Measurements from ENCODE around the gene TSPAN18.
A peak's percentile ranks its signal among the peaks of the same experiment; 100 is the strongest.

Gene TSPAN18

DNA sequence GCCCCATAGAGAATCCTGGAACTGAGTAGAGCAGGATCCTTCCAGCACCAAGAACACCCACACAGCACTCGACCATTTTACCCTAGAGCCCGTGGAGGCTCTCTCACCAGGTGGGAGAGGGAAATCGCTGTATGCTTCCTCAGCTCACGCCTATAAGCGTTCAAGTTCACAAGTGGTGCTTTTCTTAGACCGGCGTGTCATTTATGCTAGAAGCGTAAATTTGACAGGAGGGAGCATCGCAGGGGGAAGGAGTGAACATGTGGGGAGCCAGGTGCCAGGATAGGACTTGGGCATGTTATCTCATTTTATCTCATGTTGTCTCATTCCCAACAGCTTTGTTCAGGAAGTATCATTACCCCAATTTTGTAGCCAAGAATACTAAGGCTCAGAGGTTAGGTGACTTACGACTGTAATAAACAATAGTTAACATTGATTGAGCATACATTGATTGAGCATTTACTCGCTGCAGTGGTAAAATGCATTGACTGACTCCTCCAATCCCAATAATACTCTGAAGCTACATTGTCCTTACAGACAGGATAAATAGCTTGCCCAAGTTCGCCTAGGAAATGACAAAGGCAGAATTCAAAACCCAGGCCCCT is 243.0 kb downstream of the TSPAN18 start:
- no peak for DNase-seq

DNA sequence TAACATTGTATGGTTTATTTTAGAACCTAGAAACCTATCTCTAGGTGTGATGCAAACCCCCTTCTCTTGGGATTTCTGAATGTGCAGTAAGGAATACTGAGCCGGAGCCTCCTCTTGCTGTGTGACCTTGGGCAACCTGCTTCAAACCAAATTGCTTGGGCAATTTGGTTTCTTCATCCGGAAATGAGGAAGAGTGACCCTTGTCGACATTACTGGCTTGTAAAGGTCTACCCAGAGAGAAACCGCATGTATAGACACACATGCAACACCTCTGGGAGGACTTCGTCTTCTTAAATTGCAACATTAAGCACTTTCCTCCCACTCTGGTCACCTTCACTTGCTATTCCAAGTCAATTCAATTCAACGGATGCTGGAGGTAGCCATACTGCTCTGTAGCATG is 243.5 kb downstream of the TSPAN18 start:
- no peak for DNase-seq

DNA sequence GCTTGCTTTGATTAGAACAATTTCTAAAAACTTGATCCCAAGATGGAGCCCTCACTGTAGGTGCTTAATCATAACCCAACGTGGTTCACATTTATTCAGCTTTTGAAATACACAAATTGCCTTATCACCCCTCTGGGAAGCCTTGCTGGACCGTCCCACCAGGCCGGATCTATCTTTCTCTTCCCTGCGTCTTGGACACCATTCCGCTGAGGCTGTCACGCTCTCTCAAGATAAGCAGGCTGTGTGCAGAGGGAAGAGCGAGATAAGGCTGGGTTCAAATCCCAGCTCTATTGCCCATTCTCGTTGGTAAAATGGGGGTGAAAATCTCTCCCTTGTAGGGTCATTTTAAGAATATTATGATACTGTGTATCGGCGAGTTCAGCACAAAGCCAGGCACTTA is 244.4 kb downstream of the TSPAN18 start:
- DNase-seq, result no peak

DNA sequence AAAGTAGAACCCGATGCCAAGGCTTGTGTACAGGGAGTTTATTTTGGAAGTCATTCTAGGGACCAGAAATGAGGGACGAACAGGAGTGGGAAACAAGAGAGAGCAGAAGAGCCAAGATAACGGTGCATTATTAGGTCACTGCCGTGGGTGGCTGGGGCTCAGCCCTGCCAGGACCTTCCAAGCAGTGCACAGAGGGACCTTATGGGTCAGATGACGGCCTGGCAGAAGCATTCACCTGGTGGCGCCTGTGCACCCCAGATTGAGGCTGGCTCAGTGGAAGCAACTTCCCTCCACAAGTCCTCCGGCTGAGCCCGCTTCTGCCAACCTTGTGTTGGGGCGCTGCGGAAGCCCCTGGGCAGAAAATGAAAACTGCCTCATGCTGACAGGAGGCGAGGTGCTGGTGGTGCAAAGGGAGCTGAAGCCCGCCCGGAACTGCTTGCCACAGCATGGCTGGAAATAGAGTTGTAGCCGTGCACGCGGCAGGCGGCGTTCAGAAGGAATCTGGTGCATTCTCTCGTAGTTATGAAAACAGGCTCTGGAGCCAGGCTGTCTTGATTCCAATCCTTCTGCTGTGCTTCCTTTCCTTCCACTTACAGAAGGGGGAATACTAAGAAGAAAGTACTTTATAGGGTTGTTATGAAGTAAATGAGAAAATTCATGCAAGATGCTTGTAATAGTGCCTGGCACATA is 246.1 kb downstream of the TSPAN18 start:
- no peak for DNase-seq

DNA sequence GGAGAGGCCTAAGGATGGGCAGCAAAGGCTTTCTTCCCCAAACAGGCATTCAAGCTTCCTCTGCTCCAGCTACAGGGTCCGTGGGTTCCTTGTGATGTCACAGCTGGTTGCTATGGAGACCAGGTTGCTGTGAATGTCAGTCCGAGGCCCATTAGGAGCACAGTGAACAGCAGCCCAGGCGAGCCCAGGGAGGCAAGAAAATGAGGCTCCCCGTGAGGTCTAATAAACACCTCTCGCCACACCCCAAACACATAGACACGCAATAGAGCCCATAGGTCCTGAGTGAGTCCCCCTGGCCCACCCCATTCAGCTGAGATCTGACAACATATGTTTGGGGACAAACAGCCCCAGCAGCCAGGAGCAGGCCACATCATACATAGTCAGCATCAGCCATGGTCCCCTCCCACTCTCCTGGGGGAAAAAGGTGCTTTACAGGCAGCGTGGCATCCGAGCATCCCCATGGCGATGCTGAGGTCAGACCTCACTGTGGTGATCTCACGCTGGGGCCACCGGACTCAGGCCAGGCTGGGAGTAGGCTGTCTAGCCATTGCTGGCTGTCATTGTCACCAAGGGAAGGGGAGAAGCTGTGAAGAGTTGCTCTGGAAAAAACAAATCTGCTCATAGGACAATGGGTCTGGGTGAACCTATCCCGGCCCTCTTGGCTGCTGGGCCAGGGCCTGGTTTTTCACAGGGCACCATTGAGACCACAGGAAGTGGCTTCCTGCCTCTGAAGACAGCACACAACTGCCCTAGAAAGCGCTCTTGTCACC is 247.1 kb downstream of the TSPAN18 start:
- DNase-seq, result no peak

DNA sequence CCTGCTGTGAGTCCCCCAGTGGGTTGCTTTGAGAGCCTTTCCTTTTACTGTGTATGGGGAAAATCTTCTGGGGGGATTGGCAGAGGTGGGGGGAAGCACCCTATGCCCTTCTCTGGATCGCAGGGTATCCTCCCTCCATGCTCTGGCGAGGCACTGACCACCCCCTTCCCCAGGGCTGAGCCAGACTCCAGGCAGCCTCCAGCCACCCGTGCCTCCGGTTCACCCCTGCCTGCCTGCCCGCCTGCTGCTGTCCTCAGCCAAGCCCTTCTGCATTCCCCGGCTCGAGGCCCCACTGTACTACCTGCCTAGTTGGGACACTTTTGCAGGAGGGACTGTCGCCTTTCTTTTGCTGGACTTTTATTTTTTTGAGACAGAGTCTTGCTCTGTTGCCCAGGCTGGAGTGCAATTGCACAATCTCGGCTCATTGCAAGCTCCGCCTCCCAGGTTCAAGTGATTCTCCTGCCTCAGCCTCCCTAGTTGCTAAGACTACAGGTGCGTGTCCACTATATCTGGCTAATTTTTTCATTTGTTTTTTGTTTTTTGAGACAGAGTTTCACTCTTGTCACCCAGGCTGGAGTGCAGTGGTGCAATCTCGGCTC is 247.7 kb downstream of the TSPAN18 start:
- no peak for DNase-seq

DNA sequence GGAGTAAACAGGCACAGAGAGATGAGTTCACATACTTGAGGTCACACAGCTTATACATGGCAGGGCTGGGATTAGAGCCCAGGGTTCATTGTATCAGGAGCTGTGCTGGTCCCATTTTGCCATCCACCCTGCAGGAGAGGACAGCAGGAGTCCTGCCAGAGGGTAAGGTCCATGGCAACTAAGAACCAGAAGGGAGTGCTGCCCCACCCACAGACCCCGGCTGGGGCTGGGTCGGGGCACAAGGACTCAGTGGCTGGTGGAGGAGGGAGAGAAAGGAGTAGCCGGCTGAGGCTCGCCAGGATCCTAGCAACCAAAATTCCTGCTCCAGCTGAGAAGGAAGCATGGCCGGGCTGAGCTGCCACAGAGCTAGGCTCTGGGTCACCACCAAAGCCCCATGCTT is 249.8 kb downstream of the TSPAN18 start:
- no peak for DNase-seq

DNA sequence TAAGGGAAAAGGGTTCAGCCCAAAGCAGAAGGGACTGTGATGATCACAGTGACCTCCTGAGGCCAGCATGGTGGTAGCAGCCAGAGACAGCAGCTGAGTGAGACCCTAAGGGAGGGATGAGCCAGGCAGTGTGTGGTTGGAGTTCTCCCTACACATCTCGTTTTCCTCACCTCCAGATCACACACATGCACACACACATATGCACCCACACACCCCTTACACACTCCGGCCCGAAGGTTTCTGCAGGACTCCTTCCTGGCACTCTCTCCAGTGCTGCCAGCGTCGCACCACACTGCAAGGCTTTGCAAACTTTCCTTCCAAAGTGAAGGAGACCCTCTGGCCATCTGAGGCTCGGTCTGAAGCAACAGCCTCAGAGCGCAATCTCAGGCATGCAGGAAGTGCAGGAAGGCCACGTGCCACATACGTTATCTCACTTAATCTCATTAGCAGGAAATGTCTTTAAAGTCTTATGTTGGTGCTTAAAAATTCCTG is 250.8 kb downstream of the TSPAN18 start:
- DNase-seq, result no peak

DNA sequence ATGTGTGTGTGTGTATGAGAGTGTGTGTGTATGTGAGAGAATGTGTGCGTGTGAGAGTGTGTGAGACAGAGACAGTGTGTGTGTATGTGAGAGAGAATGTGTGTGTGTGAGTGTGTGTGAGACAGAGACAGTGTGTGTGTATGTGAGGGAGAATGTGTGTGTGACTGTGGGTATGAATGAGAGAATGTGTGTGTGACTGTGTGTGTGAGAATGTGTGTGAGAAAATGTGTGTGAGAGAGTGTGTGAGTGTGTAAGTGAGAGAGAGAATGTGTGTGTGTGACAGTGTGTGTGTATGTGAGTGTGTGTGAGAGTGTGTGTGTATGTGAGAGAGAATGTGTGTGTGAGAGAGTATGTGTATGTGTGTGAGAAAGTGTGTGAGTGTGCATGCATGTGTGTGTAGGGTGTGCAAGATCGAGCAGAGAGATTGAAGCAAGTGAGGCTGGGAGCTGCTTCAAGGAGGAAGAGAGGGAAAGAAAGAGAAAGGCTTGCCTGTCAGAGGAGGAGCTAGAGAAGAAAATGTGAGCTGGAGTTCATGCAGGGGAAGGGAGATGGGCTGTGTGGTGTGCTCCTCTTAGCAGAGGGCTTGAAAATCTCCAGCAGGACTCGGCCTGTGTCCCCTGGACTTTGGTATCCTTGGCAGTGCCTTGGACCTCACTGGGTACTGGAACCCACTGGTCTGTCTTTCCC is 251.7 kb downstream of the TSPAN18 start:
- no peak for DNase-seq

DNA sequence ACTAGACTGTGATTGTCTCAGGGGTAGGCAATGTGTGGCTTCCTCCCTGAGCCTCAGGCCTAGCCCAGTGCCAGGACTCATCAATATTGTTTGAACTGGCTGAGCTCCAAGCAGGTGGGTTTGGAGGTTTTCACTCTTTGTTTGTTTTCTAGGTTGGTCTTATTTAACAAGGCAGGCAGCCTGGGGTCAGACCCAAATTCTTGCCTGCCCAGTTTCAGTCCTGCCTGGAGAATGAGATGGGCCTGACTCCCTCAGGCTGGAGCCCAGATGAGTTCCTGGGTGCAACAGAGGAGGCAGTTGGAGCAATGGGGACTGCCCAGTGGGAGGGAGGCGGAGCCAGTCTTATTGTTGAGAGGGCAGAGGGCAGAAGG is 252.2 kb downstream of the TSPAN18 start:
- peak; percentile 97 for DNase-seq

DNA sequence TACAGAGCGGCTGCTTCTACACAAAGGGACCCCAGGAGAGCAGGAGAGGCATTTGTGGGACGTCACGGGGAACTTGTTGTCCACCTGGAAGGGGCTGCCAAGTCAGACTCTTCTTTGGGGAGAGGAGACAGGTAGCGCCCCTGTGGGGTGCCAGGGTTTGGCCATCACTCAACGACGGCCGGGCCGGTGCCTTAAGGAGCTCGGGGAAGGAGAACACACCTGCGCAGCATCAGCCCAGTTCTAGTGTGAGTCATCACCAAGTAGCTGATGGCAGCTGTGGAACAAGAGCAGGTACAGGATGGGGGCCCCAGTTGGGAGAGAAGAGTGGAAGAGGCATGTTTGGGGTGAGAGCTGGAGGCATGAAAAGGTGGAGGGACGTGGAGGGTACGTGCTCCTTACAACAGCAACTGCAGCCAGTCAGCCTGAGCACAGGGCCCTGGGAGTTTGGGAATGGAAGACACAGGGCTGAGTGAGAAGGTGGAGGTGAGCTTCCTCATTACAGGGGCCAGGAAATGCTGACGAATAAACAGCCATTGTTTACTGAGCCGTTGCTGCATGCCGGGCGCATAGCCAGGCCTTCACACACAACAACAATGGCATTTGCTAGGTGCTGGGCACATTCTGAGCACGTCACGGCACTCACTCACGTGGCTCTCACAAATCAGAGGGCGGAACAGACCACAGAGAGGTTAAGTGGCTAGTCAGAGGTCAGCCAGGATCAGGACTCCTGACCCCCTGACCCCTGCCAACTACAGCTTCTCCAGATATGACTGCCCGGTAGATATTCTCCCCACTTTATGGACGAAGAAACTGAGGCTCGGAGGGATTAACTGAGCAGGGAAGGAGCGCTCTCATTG is 253.0 kb downstream of the TSPAN18 start:
- peak; percentile 93 for DNase-seq

DNA sequence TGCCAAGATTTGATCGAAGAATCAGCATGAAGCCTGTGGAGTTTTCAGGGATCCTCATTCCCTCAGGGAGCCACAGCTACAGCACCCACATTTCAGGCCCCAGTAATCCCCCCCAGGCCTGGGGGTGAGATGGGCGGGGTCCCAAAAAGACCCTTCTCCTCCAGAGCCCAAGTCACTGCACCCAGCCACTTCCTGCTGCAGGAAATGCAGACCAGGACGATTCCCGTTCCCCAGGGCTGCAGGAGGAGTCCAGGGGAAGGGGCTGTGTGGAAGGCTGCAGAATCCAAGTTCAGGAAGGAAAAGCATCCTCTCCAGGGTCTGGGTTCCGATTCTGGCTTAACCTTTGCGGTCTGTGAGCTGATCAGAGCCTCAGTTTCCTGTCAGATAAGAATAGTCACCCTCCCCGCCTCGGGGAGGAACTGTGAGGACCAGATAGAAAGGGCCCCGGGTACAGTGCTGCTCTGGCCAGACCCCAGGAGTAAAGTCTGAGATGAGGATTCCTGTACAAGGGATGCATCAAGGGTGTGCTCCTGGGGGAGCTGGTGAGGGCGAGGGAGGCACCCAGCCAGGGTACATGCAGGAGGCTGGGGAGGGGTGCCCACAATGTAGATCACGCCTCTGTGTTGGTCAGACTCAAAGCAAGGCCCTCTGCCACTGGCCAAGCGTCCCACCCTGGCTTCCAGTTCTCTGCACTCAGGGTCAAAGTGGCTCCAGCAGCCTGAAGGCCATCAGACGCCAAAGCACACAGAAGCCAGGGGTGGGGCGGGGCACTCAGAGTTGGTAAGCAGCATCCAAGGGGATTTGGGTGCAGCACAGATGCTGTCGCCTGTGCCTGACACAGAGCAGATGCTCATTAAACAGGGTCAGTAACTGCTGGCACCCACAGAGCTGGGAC is 254.0 kb downstream of the TSPAN18 start:
- no peak for DNase-seq

All from NCI-H1105 treated with DMSO at 0.1 percent for 48 hours (cell line).